HG03135 (cell line): ENCODE measurements around the gene EFHC1.

Experiments used
- ATAC-seq: cut with Tn5 transposase; IDR thresholded peaks from one replicate; pipeline ENCODE4 v1.9.1; 2021; ENCODE audit warnings: mild to moderate bottlenecking, moderate library complexity; ENCODE audit not compliant: unreplicated experiment

EFHC1 gene

GRCh38 chr6:52551483-52552277 lies 131.5 kb downstream of the EFHC1 start:
- no peak for ATAC-seq

GRCh38 chr6:52552278-52552643 lies 132.1 kb downstream of the EFHC1 start:
- peak; percentile 93 for ATAC-seq

GRCh38 chr6:52553158-52553557 lies 133.0 kb downstream of the EFHC1 start:
- ATAC-seq: no peak

- no peak for ATAC-seq
Measured at GRCh38 chr6:52553719-52554118, 133.6 kb downstream of the EFHC1 start.

GRCh38 chr6:52554684-52555280 lies 134.6 kb downstream of the EFHC1 start:
- ATAC-seq: no peak

GRCh38 chr6:52555518-52556233 lies 135.5 kb downstream of the EFHC1 start:
- ATAC-seq: no peak

- ATAC-seq: no peak
Measured at GRCh38 chr6:52557389-52558265, 137.5 kb downstream of the EFHC1 start.

- no peak for ATAC-seq
Measured at GRCh38 chr6:52558266-52559000, 138.3 kb downstream of the EFHC1 start.

GRCh38 chr6:52560462-52560861 lies 140.3 kb downstream of the EFHC1 start:
- no peak for ATAC-seq

- no peak for ATAC-seq
Measured at GRCh38 chr6:52562911-52563310, 142.8 kb downstream of the EFHC1 start.

- ATAC-seq: no peak
Measured at GRCh38 chr6:52564856-52565255, 144.7 kb downstream of the EFHC1 start.

GRCh38 chr6:52566201-52566600 lies 146.1 kb downstream of the EFHC1 start:
- ATAC-seq: peak; percentile 63

GRCh38 chr6:52566853-52567279 lies 146.7 kb downstream of the EFHC1 start:
- ATAC-seq: peak; percentile 9

GRCh38 chr6:52568320-52568719 lies 148.2 kb downstream of the EFHC1 start:
- no peak for ATAC-seq

GRCh38 chr6:52570291-52570700 lies 150.2 kb downstream of the EFHC1 start:
- ATAC-seq: no peak

- ATAC-seq: no peak
Measured at GRCh38 chr6:52571099-52571755, 151.1 kb downstream of the EFHC1 start.

GRCh38 chr6:52572536-52572935 lies 152.4 kb downstream of the EFHC1 start:
- no peak for ATAC-seq

GRCh38 chr6:52573295-52573694 lies 153.2 kb downstream of the EFHC1 start:
- ATAC-seq: no peak
